ENCODE measurements around the gene CFAP119. TPM values are rescaled to one million over a fixed set of nuclear protein-coding genes. Genes with fewer than 3 reads are reported as not detected.

The CFAP119 gene
- total and polyA plus RNA-seq, 4 donors = 0.33 to 2.7 (median 1.2) TPM

DNA sequence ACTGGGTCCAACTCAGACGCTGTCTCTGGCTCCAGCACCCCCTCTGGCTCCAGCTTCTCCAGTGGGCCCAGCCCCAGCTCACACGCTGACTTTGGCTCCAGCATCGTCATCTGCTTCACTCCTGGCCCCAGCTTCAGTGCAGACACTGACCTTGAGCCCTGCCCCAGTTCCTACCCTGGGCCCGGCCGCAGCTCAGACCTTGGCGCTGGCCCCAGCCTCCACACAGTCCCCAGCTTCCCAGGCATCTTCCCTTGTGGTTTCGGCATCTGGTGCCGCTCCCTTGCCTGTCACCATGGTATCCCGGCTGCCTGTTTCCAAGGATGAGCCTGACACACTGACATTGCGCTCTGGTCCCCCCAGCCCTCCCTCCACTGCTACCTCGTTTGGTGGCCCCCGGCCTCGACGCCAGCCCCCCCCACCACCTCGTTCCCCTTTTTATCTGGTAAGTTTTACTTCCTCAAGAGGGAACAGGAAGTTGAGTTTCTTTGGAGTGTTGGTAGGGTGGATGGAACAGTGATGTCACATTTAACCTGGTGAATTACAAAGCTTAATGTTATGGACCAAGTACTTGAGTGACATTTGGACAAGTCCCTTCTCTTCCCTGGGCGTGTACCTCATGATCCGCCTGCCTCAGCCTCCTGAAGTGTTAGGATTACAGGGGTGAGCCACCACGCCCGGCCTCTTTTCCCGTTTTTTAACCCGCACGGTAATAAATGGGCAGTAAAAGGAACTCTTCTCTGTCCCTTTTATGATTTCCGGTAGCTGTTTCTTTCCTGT, 37.0 kb downstream of the CFAP119 start:
- H3K9ac ChIP-seq (ENCODE audit: low read depth in 1 of 2, low read length in 2 of 2) = no peak overlapping the region
- TF ChIP-seq GABPA (IDR thresholded peaks at IDR 0.05 in 1 of 2, conservative IDR thresholded peaks at IDR 0.05 in 1 of 2) = no peak
- no peak for TF ChIP-seq SP1 (IDR thresholded peaks at IDR 0.05)
- no peak for TF ChIP-seq YY1 (IDR thresholded peaks at IDR 0.05)
- no peak for TF ChIP-seq RAD21 (IDR thresholded peaks at IDR 0.05)
- TF ChIP-seq RXRA (IDR thresholded peaks at IDR 0.05) = peak in 1 of 2 donors; percentile 20
- TF ChIP-seq, protein P1, sequence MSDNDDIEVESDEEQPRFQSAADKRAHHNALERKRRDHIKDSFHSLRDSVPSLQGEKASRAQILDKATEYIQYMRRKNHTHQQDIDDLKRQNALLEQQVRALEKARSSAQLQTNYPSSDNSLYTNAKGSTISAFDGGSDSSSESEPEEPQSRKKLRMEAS (IDR thresholded peaks at IDR 0.05) = no peak
- TF ChIP-seq HNF4A (conservative IDR thresholded peaks at IDR 0.05) = peak in 1 of 2 donors; percentile 43
- TF ChIP-seq, protein P2, sequence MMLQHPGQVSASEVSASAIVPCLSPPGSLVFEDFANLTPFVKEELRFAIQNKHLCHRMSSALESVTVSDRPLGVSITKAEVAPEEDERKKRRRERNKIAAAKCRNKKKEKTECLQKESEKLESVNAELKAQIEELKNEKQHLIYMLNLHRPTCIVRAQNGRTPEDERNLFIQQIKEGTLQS (IDR thresholded peaks at IDR 0.05) = no peak
- TF ChIP-seq EGR1 (IDR thresholded peaks at IDR 0.05; ENCODE audit: low read depth in 2 of 2) = no peak
- TF ChIP-seq, protein P3, sequence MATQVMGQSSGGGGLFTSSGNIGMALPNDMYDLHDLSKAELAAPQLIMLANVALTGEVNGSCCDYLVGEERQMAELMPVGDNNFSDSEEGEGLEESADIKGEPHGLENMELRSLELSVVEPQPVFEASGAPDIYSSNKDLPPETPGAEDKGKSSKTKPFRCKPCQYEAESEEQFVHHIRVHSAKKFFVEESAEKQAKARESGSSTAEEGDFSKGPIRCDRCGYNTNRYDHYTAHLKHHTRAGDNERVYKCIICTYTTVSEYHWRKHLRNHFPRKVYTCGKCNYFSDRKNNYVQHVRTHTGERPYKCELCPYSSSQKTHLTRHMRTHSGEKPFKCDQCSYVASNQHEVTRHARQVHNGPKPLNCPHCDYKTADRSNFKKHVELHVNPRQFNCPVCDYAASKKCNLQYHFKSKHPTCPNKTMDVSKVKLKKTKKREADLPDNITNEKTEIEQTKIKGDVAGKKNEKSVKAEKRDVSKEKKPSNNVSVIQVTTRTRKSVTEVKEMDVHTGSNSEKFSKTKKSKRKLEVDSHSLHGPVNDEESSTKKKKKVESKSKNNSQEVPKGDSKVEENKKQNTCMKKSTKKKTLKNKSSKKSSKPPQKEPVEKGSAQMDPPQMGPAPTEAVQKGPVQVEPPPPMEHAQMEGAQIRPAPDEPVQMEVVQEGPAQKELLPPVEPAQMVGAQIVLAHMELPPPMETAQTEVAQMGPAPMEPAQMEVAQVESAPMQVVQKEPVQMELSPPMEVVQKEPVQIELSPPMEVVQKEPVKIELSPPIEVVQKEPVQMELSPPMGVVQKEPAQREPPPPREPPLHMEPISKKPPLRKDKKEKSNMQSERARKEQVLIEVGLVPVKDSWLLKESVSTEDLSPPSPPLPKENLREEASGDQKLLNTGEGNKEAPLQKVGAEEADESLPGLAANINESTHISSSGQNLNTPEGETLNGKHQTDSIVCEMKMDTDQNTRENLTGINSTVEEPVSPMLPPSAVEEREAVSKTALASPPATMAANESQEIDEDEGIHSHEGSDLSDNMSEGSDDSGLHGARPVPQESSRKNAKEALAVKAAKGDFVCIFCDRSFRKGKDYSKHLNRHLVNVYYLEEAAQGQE (IDR thresholded peaks at IDR 0.05) = no peak
- no peak for TF ChIP-seq FOXA1 (IDR thresholded peaks at IDR 0.05)
- TF ChIP-seq FOXA2 (IDR thresholded peaks at IDR 0.05) = no peak
- no peak for TF ChIP-seq HNF4G (IDR thresholded peaks at IDR 0.05)
- TF ChIP-seq TAF1 (conservative IDR thresholded peaks at IDR 0.05) = no peak
- TF ChIP-seq NR2F2 (IDR thresholded peaks at IDR 0.05) = no peak
- TF ChIP-seq ZBTB33 (IDR thresholded peaks at IDR 0.05) = no peak
- no peak for DNase-seq (ENCODE audit: low spot score)

GRCh38 chr16:30723725-30724355, 38.0 kb downstream of the CFAP119 start:
- WGBS = 91% methylated on average over 12 of the region's 12 CpGs
- Histone ChIP-seq H3K4me3 (ENCODE audit: low read depth in 1 of 3, low read length in 3 of 3) (no peak overlapping the region), H3K27me3 (ENCODE audit: control insufficient read depth in 4 of 4, insufficient read depth in 4 of 4, low read length in 3 of 4) (no peaks in the 10 kb centered on the region), H3K9me3 (ENCODE audit: control insufficient read depth in 4 of 4, low read length in 3 of 4) (no peaks in the 10 kb centered on the region), H3K9ac (ENCODE audit: low read depth in 1 of 2, low read length in 2 of 2) (no peak overlapping the region), H3K27ac (ENCODE audit: low read depth in 1 of 2, low read length in 2 of 2) (no peak overlapping the region), H3K4me1 (ENCODE audit: control insufficient read depth in 4 of 4, insufficient read depth in 4 of 4, low read length in 3 of 4) (peaks cover 0 to 24% (median 10%) of the 10 kb centered on the region in 4 donors), H3K36me3 (ENCODE audit: control insufficient read depth in 4 of 4, insufficient read depth in 3 of 4, low read depth in 1 of 4, low read length in 3 of 4) (peaks cover 45 to 61% (median 52%) of the 10 kb centered on the region in 4 donors)
- DNase-seq (ENCODE audit: low spot score) = no peak
- TF ChIP-seq FOXA1 (IDR thresholded peaks at IDR 0.05) = no peak
- TF ChIP-seq, protein P3 (IDR thresholded peaks at IDR 0.05) = no peak
- no peak for TF ChIP-seq YY1 (IDR thresholded peaks at IDR 0.05)
- no peak for TF ChIP-seq ZBTB33 (IDR thresholded peaks at IDR 0.05)
- no peak for TF ChIP-seq FOXA2 (IDR thresholded peaks at IDR 0.05)
- no peak for TF ChIP-seq NR2F2 (IDR thresholded peaks at IDR 0.05)
- no peak for TF ChIP-seq JUND (IDR thresholded peaks at IDR 0.05)

More for the DNA sequence above, 37.0 kb downstream of the CFAP119 start:
- WGBS = 67% methylated on average over 23 of the region's 23 CpGs
- Histone ChIP-seq H3K36me3 (ENCODE audit: control insufficient read depth in 4 of 4, insufficient read depth in 3 of 4, low read depth in 1 of 4, low read length in 3 of 4) (peaks cover 39 to 55% (median 51%) of the 10 kb centered on the region in 4 donors), H3K4me3 (ENCODE audit: low read depth in 1 of 3, low read length in 3 of 3) (no peak overlapping the region), H3K27me3 (ENCODE audit: control insufficient read depth in 4 of 4, insufficient read depth in 4 of 4, low read length in 3 of 4) (no peaks in the 10 kb centered on the region), H3K4me1 (ENCODE audit: control insufficient read depth in 4 of 4, insufficient read depth in 4 of 4, low read length in 3 of 4) (peaks cover 4 to 33% (median 17%) of the 10 kb centered on the region in 4 donors), H3K27ac (ENCODE audit: low read depth in 1 of 2, low read length in 2 of 2) (no peak overlapping the region), H3K9me3 (ENCODE audit: control insufficient read depth in 4 of 4, low read length in 3 of 4) (no peaks in the 10 kb centered on the region)
